CD4-positive, alpha-beta memory T cell (primary cell): ENCODE data around the gene ASB6. TPM values are rescaled to one million over a fixed set of nuclear protein-coding genes. Genes with fewer than 3 reads are reported as not detected.
"Not testable (repeated sequence)": the region's sequence is repeated elsewhere in the genome, so short reads cannot be mapped to it uniquely, and the experiment has no call there.

Experiments
- CTCF ChIA-PET: fragments of 350-600 bp; sonication (Branson Sonifier 250); formaldehyde crosslinking; loops from one replicate; lab custom pipeline; 2021; ENCODE audit warnings: inconsistent platforms; ENCODE audit not compliant: partially characterized antibody; lab: Charles Lee
- POLR2A ChIA-PET: fragments of 350-600 bp; sonication (Branson Sonifier 250); formaldehyde crosslinking; loops from one replicate; lab custom pipeline; 2021; ENCODE audit not compliant: partially characterized antibody; lab: Charles Lee
- DNase-seq, 5 donors: peaks; one replicate each; pipeline versions ENCODE4 v3.0.0 to v3.0.0-alpha.2; 2020 to 2022; ENCODE audit warnings: mixed read lengths in 1 of 5
- H3K27ac ChIP-seq: one replicate; pipeline ENCODE4 v1.7.0; 2013; ENCODE audit warnings: low read depth, low read length
- H3K27me3 ChIP-seq: 2 replicates; pipeline ENCODE4 v1.7.0; 2013; ENCODE audit warnings: mild to moderate bottlenecking, low read length, moderate library complexity; ENCODE audit not compliant: insufficient read depth
- H3K36me3 ChIP-seq: 2 replicates; pipeline ENCODE4 v1.7.0; 2013; ENCODE audit warnings: mild to moderate bottlenecking, low read length, moderate library complexity; ENCODE audit not compliant: insufficient read depth
- H3K4me1 ChIP-seq: 2 replicates; pipeline ENCODE4 v1.7.0; 2013; ENCODE audit warnings: mild to moderate bottlenecking, low read length, moderate library complexity; ENCODE audit not compliant: insufficient read depth
- H3K4me3 ChIP-seq, 2 donors: one replicate each; pipeline ENCODE4 v1.7.0; 2013; ENCODE audit warnings: low read length in 2 of 2, mild to moderate bottlenecking in 1 of 2
- H3K9me3 ChIP-seq, 2 donors: one replicate each; pipeline ENCODE4 v1.7.0; 2013; ENCODE audit warnings: low read length in 2 of 2, control low read depth in 1 of 2; ENCODE audit not compliant: control insufficient read depth in 1 of 2
- H3K27ac Mint-ChIP-seq, 7 donors: one replicate each; pipeline ENCODE4 v1.8.0; 2020 to 2021; ENCODE audit warnings: mixed read lengths in 7 of 7, mild to moderate bottlenecking in 6 of 7, inconsistent platforms in 3 of 7, moderate library complexity in 3 of 7
- H3K27me3 Mint-ChIP-seq, 2 donors: one replicate each; pipeline ENCODE4 v1.8.0; 2020 to 2021; ENCODE audit warnings: mixed read lengths in 2 of 2
- H3K36me3 Mint-ChIP-seq, 2 donors: one replicate each; pipeline ENCODE4 v1.8.0; 2020 to 2021; ENCODE audit warnings: mixed read lengths in 2 of 2, inconsistent platforms in 1 of 2, mild to moderate bottlenecking in 1 of 2
- H3K4me1 Mint-ChIP-seq, 4 donors: one replicate each; pipeline ENCODE4 v1.8.0; 2020 to 2021; ENCODE audit warnings: mixed read lengths in 4 of 4, mild to moderate bottlenecking in 1 of 4
- H3K4me3 Mint-ChIP-seq, 8 donors: one replicate each; pipeline ENCODE4 v1.8.0; 2020 to 2021; ENCODE audit warnings: mixed read lengths in 8 of 8, mild to moderate bottlenecking in 7 of 8, moderate library complexity in 6 of 8, inconsistent platforms in 3 of 8
- H3K9me3 Mint-ChIP-seq, 8 donors: one replicate each; pipeline ENCODE4 v1.8.0; 2020 to 2021; ENCODE audit warnings: mixed read lengths in 8 of 8, mild to moderate bottlenecking in 5 of 8, inconsistent platforms in 3 of 8, moderate library complexity in 1 of 8
- intact Hi-C: fragments of 100-400 bp; cut with micrococcal nuclease; formaldehyde crosslinking; loops from one replicate; pipeline ENCODE4 v1.15.1; 2023
- polyA plus RNA-seq, 2 donors: library from polyadenylated mRNA; unstranded; fragments of 300-500 nt; fragmentation: Illumina TruSeq; gene quantifications; one replicate each; pipeline ENCODE4 v1.2.3, GENCODE V29; 2021
- total RNA-seq, 2 experiments: library from RNA; stranded (reverse); gene quantifications; one replicate each; pipeline ENCODE4 v1.2.3, GENCODE V29; 2021

The ASB6 gene
- total and polyA plus RNA-seq, 4 experiments from 2014 or later, result 17.3 to 33.1 (median 31.4) TPM

DNA sequence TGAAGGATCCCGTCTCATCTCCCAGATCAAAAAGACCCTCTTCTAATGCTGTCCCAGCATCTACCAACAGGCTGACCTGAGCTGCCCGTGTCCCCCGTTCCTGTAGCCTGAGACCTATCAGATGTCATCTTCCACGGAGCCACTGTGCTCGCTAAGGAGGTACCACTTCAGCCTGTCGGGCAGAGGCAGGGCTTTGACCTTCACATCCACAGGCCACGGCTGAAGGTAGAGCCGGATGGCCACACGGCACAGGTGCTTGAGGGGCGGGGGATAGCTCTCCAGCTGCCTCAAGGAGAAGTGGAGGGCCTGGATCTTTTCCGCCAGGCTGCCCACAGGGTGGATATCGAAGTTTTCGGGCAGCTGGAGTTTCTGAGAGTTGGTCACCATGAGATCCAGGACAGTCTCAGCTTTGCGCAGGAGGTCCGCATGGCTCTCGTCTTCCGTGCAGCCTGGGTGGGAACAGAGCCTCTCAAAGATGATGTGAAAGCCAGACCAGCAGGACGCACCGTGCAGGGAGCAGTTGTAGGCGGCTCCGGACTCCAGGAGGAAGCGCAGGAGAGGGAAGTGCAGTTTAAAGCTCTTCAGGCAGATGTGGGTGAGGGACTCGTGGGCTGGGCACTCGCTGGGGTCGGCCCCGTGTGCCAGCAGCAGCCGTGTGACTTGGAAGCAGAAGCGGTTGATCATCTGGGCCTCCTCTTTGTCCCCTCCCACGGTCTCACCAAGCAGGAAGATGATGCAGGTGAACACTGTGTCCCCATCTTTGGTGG, 4.1 kb downstream of the ASB6 start:
- peaks cover 0 to 2% (median 0%) of the 10 kb centered on the region in 8 donors for H3K9me3 Mint-ChIP-seq
- H3K27ac Mint-ChIP-seq, result peak overlapping the region in 4 of 7 donors; percentile 6 to 87 (median 56)
- no peak overlapping the region for H3K4me3 ChIP-seq
- intact Hi-C loops, result no loop called here
- H3K9me3 ChIP-seq, result no peaks in the 10 kb centered on the region
- peaks cover 10 to 33% (median 20%) of the 10 kb centered on the region in 4 donors for H3K4me1 Mint-ChIP-seq
- no peaks in the 10 kb centered on the region for H3K27me3 ChIP-seq
- ChIA-PET CTCF (interaction anchor here (1.2 to 7.7 kb wide), 3 partner anchors 13 to 506 kb away, joined by 3 to 75 read pairs (median 6); partner anchors contain the start of gene NTMT1), POLR2A (no interaction called here)
- H3K36me3 Mint-ChIP-seq, result peaks cover 9 to 50% of the 10 kb centered on the region in 2 donors
- no peak overlapping the region for H3K27ac ChIP-seq
- H3K4me1 ChIP-seq, result peaks cover 26% of the 10 kb centered on the region
- H3K27me3 Mint-ChIP-seq, result no peaks in the 10 kb centered on the region
- DNase-seq, result no peak
- H3K4me3 Mint-ChIP-seq, result peak overlapping the region in 3 of 8 donors; percentile 23 to 44 (median 30)
- H3K36me3 ChIP-seq, result peaks cover 51% of the 10 kb centered on the region

DNA sequence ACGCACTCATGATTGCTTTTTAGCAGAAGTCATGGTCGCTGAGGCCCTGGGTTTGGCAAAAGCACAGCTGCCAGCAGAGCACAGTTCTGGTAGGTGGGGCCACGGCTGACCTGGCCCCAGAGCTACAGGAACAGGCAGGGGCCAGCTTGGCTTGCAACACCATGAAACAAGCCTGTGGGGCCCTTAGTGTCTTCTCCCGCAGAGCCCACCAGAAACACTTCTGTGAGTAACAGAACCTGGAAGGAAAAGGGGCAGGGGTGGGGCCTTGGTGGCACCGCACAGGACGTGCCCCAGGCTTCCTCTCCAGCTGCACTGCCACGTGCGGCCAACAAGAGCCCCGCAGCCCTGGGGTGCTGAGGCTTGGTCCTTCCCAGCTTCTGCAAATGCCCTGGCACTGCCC, 4.8 kb downstream of the ASB6 start:
- POLR2A ChIA-PET, result no interaction called here
- Histone ChIP-seq H3K36me3 (peaks cover 53% of the 10 kb centered on the region), H3K4me3 (no peak overlapping the region), H3K9me3 (no peaks in the 10 kb centered on the region), H3K4me1 (peaks cover 22% of the 10 kb centered on the region), H3K27ac (no peak overlapping the region), H3K27me3 (no peaks in the 10 kb centered on the region)
- DNase-seq, result no peak
- Mint-ChIP-seq H3K27me3 (no peaks in the 10 kb centered on the region), H3K4me1 (peaks cover 12 to 27% (median 19%) of the 10 kb centered on the region in 4 donors), H3K9me3 (peaks cover 0 to 2% (median 0%) of the 10 kb centered on the region in 8 donors), H3K27ac (peak overlapping the region in 1 of 7 donors; percentile 52), H3K4me3 (no peak overlapping the region), H3K36me3 (peaks cover 13 to 58% of the 10 kb centered on the region in 2 donors)
- CTCF ChIA-PET, result interaction anchor here (1.2 to 7.7 kb wide), 3 partner anchors 13 to 505 kb away, joined by 3 to 75 read pairs (median 6); partner anchors contain the start of gene NTMT1
- intact Hi-C loops, result no loop called here

DNA sequence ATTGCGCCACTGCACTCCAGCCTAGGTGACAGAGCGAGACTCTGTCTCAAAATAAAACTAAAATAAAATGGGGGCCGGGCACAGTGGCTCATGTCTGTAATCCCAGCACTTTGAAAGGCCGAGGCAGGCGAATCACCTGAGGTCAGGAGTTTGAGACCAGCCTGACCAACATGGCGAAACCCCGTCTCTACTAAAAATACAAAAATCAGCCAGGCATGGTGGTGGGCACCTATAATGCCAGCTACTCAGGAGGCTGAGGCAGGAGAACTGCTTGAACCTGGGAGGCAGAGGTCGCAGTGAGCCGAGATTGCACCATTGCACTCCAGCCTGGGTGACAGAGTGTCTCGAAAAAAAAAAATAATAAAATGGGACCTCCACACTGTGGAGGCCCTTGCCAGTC, 5.6 kb downstream of the ASB6 start:
- Mint-ChIP-seq H3K36me3 (peaks cover 13 to 63% of the 10 kb centered on the region in 2 donors), H3K4me1 (peaks cover 16 to 32% (median 24%) of the 10 kb centered on the region in 4 donors)
- DNase-seq, intact Hi-C loops, H3K27me3 Mint-ChIP-seq, H3K4me3 Mint-ChIP-seq, H3K4me3 ChIP-seq, H3K27ac ChIP-seq, H3K27me3 ChIP-seq, POLR2A ChIA-PET, H3K27ac Mint-ChIP-seq, H3K9me3 ChIP-seq, H3K9me3 Mint-ChIP-seq: not testable (repeated sequence)
- H3K4me1 ChIP-seq, result peaks cover 19% of the 10 kb centered on the region
- peaks cover 53% of the 10 kb centered on the region for H3K36me3 ChIP-seq
- CTCF ChIA-PET, result interaction anchor here (7.7 kb wide), 1 partner anchor 12 kb away, joined by 75 read pairs; the partner anchor contains the start of gene NTMT1

DNA sequence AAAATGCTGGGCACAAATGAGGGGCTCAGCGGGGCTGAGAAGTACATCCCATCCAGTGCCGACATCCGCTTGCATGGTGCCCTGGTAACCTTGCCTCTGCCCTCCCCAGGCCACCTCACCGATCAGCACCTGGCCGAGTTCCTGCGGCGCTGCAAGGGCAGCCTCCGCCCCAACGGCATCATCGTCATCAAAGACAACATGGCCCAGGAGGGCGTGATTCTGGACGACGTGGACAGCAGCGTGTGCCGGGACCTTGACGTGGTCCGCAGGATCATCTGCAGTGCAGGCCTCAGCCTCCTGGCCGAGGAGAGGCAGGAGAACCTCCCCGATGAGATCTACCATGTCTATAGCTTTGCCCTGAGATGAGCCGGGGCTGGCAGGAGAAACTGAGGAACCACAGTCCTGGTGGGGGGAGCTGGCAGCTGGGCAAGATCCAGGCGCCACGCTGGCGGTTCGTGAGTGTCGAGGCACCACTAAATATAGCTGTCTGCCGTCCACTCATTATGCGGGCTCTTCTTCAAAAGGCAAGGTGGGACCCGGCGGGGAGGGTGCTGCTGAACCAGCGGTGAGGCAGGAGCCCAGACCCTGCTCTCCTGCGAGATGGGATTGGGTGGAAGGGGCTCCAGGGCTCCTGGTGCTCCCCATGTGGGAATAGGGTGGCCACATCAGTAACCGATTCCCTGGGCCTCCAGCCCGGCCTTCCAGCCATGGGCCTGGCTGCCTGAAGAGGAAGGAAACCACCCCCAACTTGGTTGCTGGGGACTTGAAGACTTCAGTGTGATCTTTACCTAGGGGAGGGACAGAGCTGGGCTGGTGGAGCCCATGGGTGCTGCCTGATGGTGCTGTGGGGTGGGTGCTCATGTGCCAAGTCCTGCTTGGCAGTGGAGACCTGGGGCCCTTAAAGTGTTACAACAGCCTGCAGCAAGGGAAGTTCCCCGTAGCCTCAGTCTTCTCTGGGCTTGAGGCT, 6.6 kb downstream of the ASB6 start:
- no peaks in the 10 kb centered on the region for H3K27me3 Mint-ChIP-seq

DNA sequence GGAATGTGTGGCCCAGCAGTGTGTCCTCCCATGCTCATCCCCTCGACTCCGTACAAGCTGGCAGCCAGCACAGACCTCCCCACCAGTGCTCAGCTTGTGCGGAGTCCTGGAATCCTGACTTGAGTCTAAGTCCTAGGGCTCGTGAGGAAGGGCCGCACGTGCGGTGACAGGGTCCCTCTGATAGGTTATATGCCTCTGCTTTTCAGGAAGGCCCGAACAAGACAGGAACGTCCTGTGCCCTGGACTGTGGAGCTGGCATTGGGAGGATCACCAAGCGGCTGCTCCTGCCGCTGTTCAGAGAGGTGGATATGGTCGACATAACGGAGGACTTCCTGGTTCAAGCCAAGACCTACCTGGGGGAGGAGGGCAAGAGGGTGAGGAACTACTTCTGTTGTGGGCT, 8.1 kb downstream of the ASB6 start:
- H3K27ac ChIP-seq, result no peak overlapping the region
- DNase-seq, result no peak
- ChIA-PET POLR2A (interaction anchor here (1.5 kb wide), 1 partner anchor 9 kb away, joined by 4 read pairs; no protein-coding TSS in a partner anchor), CTCF (no interaction called here)
- Mint-ChIP-seq H3K27ac (peak overlapping the region in 2 of 7 donors; percentile 31 to 52), H3K27me3 (no peaks in the 10 kb centered on the region), H3K9me3 (peaks cover 0 to 2% (median 0%) of the 10 kb centered on the region in 8 donors), H3K4me3 (no peak overlapping the region), H3K36me3 (peaks cover 13 to 67% of the 10 kb centered on the region in 2 donors), H3K4me1 (peaks cover 16 to 41% (median 31%) of the 10 kb centered on the region in 4 donors)
- H3K36me3 ChIP-seq, result peaks cover 54% of the 10 kb centered on the region
- peaks cover 9% of the 10 kb centered on the region for H3K4me1 ChIP-seq
- H3K27me3 ChIP-seq, result no peaks in the 10 kb centered on the region
- no peaks in the 10 kb centered on the region for H3K9me3 ChIP-seq
- intact Hi-C loops, result no loop called here
- H3K4me3 ChIP-seq, result no peak overlapping the region

More for the DNA sequence above, 6.6 kb downstream of the ASB6 start:
- Mint-ChIP-seq H3K9me3 (peaks cover 0 to 2% (median 0%) of the 10 kb centered on the region in 8 donors), H3K27ac (peak overlapping the region in 3 of 7 donors; percentile 13 to 79 (median 68)), H3K36me3 (peaks cover 13 to 65% of the 10 kb centered on the region in 2 donors), H3K4me3 (no peak overlapping the region), H3K4me1 (peaks cover 13 to 33% (median 23%) of the 10 kb centered on the region in 4 donors)
- Histone ChIP-seq H3K9me3 (no peaks in the 10 kb centered on the region), H3K27ac (no peak overlapping the region), H3K27me3 (no peaks in the 10 kb centered on the region), H3K4me3 (no peak overlapping the region), H3K36me3 (peaks cover 59% of the 10 kb centered on the region), H3K4me1 (peaks cover 10% of the 10 kb centered on the region)
- intact Hi-C loops, result no loop called here
- ChIA-PET POLR2A (no interaction called here), CTCF (no interaction called here)
- DNase-seq, result no peak

DNA sequence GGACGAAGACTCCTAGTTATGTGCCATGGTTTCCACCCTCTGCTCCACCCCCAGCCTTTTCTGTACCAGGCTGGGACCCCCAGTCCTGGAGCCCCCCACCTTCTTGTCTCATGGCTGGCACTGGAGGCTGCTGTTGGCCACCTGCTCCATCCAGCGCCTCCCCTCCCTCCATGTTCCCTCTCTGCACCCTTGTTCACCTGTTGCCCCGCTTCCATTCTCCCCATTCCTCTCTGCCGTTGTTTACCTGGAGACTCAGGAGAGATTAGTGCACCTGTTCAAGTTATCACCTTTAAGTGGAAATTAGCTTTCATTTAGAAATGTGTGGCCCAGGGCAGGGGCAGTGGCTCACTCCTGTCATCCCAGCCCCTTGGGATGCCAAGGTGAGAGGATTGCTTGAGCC, 8.7 kb downstream of the ASB6 start:
- Mint-ChIP-seq H3K27ac (peak overlapping the region in 1 of 7 donors; percentile 41), H3K27me3 (no peaks in the 10 kb centered on the region), H3K4me1 (peaks cover 18 to 46% (median 34%) of the 10 kb centered on the region in 4 donors), H3K36me3 (peaks cover 13 to 67% of the 10 kb centered on the region in 2 donors), H3K9me3 (no peaks in the 10 kb centered on the region), H3K4me3 (no peak overlapping the region)
- Histone ChIP-seq H3K27ac (no peak overlapping the region), H3K36me3 (peaks cover 47% of the 10 kb centered on the region), H3K4me3 (no peak overlapping the region), H3K9me3 (no peaks in the 10 kb centered on the region), H3K4me1 (peaks cover 15% of the 10 kb centered on the region), H3K27me3 (no peaks in the 10 kb centered on the region)
- ChIA-PET POLR2A (interaction anchor here (1.5 kb wide), 1 partner anchor 9 kb away, joined by 4 read pairs; no protein-coding TSS in a partner anchor), CTCF (no interaction called here)
- no peak for DNase-seq
- intact Hi-C loops, result no loop called here
